H9 (cell line): ENCODE measurements around the gene HTR7. TPM values are rescaled to one million over a fixed set of nuclear protein-coding genes. Genes with fewer than 3 reads are reported as not detected.

Source experiments
- DNase-seq: peaks from one replicate; pipeline ENCODE4 v3.0.0-alpha.2; 2017
- H2AFZ ChIP-seq: one replicate; pipeline ENCODE4 v1.6.1; 2013; ENCODE audit warnings: mild to moderate bottlenecking, low read length, control low read depth, moderate library complexity
- H2AK5ac ChIP-seq: 2 replicates; pipeline ENCODE4 v1.6.1; 2013; ENCODE audit warnings: low read length, control low read depth, mixed read lengths; ENCODE audit not compliant: insufficient read length
- H2BK120ac ChIP-seq: one replicate; pipeline ENCODE4 v1.6.1; 2013; ENCODE audit warnings: low read depth, mild to moderate bottlenecking, low read length, control low read depth, inconsistent platforms; ENCODE audit not compliant: poor library complexity, severe bottlenecking
- H2BK12ac ChIP-seq: 2 replicates; pipeline ENCODE4 v1.6.1; 2013; ENCODE audit warnings: low read length, control low read depth, mixed read lengths, low read depth; ENCODE audit not compliant: insufficient read length
- H2BK15ac ChIP-seq: 2 replicates; pipeline ENCODE4 v1.6.1; 2013; ENCODE audit warnings: low read depth, low read length, control low read depth
- H2BK20ac ChIP-seq: one replicate; pipeline ENCODE4 v1.6.1; 2013; ENCODE audit warnings: low read depth, mild to moderate bottlenecking, low read length, control low read depth, inconsistent platforms; ENCODE audit not compliant: poor library complexity, severe bottlenecking
- H2BK5ac ChIP-seq: 2 replicates; pipeline ENCODE4 v1.6.1; 2013; ENCODE audit warnings: low read length, control low read depth, mixed read lengths; ENCODE audit not compliant: insufficient read length
- H3K14ac ChIP-seq: 2 replicates; pipeline ENCODE4 v1.6.1; 2013; ENCODE audit warnings: low read length, control low read depth; ENCODE audit not compliant: insufficient read depth
- H3K18ac ChIP-seq: 2 replicates; pipeline ENCODE4 v1.6.1; 2013; ENCODE audit warnings: low read depth, mild to moderate bottlenecking, mixed read lengths, low read length, control low read depth; ENCODE audit not compliant: insufficient read length
- H3K23ac ChIP-seq: 2 replicates; pipeline ENCODE4 v1.6.1; 2013; ENCODE audit warnings: low read length, control low read depth, mixed read lengths, low read depth; ENCODE audit not compliant: insufficient read length
- H3K23me2 ChIP-seq: 2 replicates; pipeline ENCODE4 v1.6.1; 2013; ENCODE audit warnings: low read depth, mild to moderate bottlenecking, mixed read lengths, low read length, control low read depth; ENCODE audit not compliant: insufficient read length, poor library complexity, severe bottlenecking
- H3K27ac ChIP-seq: 2 replicates; pipeline ENCODE4 v1.5.1; 2013; ENCODE audit warnings: low read length, control low read depth, mixed read lengths, low read depth; ENCODE audit not compliant: insufficient read length
- H3K27me3 ChIP-seq: 2 replicates; pipeline ENCODE4 v1.6.1; 2013; ENCODE audit warnings: low read length, control low read depth, inconsistent platforms; ENCODE audit not compliant: insufficient read depth
- H3K4ac ChIP-seq: 2 replicates; pipeline ENCODE4 v1.6.1; 2013; ENCODE audit warnings: low read depth, mild to moderate bottlenecking, control low read depth, inconsistent platforms, low read length, moderate library complexity
- H3K4me1 ChIP-seq: 2 replicates; pipeline ENCODE4 v1.6.1; 2013; ENCODE audit warnings: low read length, control low read depth, inconsistent platforms; ENCODE audit not compliant: insufficient read depth
- H3K4me2 ChIP-seq: 2 replicates; pipeline ENCODE4 v1.6.1; 2013; ENCODE audit warnings: low read length, control low read depth, mixed read lengths; ENCODE audit not compliant: insufficient read length, insufficient read depth
- H3K56ac ChIP-seq: 2 replicates; pipeline ENCODE4 v1.6.1; 2013; ENCODE audit warnings: low read depth, mild to moderate bottlenecking, mixed read lengths, low read length, control low read depth; ENCODE audit not compliant: insufficient read length
- H3K79me1 ChIP-seq: 2 replicates; pipeline ENCODE4 v1.6.1; 2013; ENCODE audit warnings: low read depth, mild to moderate bottlenecking, moderate library complexity, low read length, control low read depth, inconsistent platforms; ENCODE audit not compliant: insufficient read depth, poor library complexity, severe bottlenecking
- H3K79me2 ChIP-seq: 2 replicates; pipeline ENCODE4 v1.6.1; 2013; ENCODE audit warnings: low read length, control low read depth, inconsistent platforms; ENCODE audit not compliant: insufficient read depth
- H3K9ac ChIP-seq: 2 replicates; pipeline ENCODE4 v1.6.1; 2013; ENCODE audit warnings: low read length, control low read depth, mixed read lengths; ENCODE audit not compliant: insufficient read length; ENCODE audit errors: extremely low read depth
- H3K9me3 ChIP-seq: one replicate; pipeline ENCODE4 v1.6.1; 2013; ENCODE audit warnings: low read depth, low read length, inconsistent platforms; ENCODE audit not compliant: control insufficient read depth
- H3T11ph ChIP-seq: one replicate; pipeline ENCODE4 v1.6.1; 2013; ENCODE audit warnings: mild to moderate bottlenecking, low read length, control low read depth, inconsistent platforms
- H4K20me1 ChIP-seq: one replicate; pipeline ENCODE4 v1.6.1; 2013; ENCODE audit not compliant: control insufficient read depth, insufficient read length, insufficient read depth
- H4K5ac ChIP-seq: 2 replicates; pipeline ENCODE4 v1.6.1; 2013; ENCODE audit warnings: low read depth, mild to moderate bottlenecking, mixed read lengths, low read length, control low read depth; ENCODE audit not compliant: insufficient read length
- H4K8ac ChIP-seq: replicated peaks from 2 replicates; pipeline ENCODE4 v1.6.1; 2013; ENCODE audit warnings: low read length, control low read depth, mixed read lengths, low read depth; ENCODE audit not compliant: insufficient read length
- H4K91ac ChIP-seq: 2 replicates; pipeline ENCODE4 v1.6.1; 2013; ENCODE audit warnings: low read depth, mild to moderate bottlenecking, moderate library complexity, mixed read lengths, low read length, control low read depth; ENCODE audit not compliant: insufficient read length
- H3K27ac Mint-ChIP-seq, 3 experiments: 2 replicates in 2 of 3; 3 replicates in 1 of 3; pipeline ENCODE4 v1.8.0; 2020 to 2021; ENCODE audit warnings: mixed read lengths in 3 of 3, mild to moderate bottlenecking in 1 of 3, moderate library complexity in 1 of 3
- H3K27me3 Mint-ChIP-seq: 2 replicates; pipeline ENCODE4 v1.8.0; 2021; ENCODE audit warnings: low read depth, mild to moderate bottlenecking, moderate library complexity, mixed read lengths
- H3K36me3 Mint-ChIP-seq, 3 experiments: 2 replicates in 2 of 3; 3 replicates in 1 of 3; pipeline ENCODE4 v1.8.0; 2020 to 2021; ENCODE audit warnings: low read depth in 3 of 3, mixed read lengths in 3 of 3; ENCODE audit not compliant: insufficient read depth in 1 of 3
- H3K4me1 Mint-ChIP-seq, 2 experiments: 2 replicates each; pipeline ENCODE4 v1.8.0; 2020; ENCODE audit warnings: mixed read lengths in 2 of 2
- H3K4me3 Mint-ChIP-seq, 2 experiments: 2 replicates in 1 of 2; 3 replicates in 1 of 2; pipeline ENCODE4 v1.8.0; 2020 to 2021; ENCODE audit warnings: mild to moderate bottlenecking in 2 of 2, mixed read lengths in 2 of 2, moderate library complexity in 1 of 2
- H3K9me3 Mint-ChIP-seq, 2 experiments: 2 replicates in 1 of 2; 3 replicates in 1 of 2; pipeline ENCODE4 v1.8.0; 2020; ENCODE audit warnings: mild to moderate bottlenecking in 2 of 2, mixed read lengths in 2 of 2, moderate library complexity in 1 of 2
- WGBS: extraction: QIAGEN DNeasy Blood & Tissue Kit; methylation state at CpG from one replicate; pipeline ENCODE4 v1.1.7; 2013; ENCODE audit warnings: missing lambda C conversion rate, low lambda C conversion rate, mixed read lengths; ENCODE audit not compliant: insufficient read length; ENCODE audit errors: extremely low coverage; 5-methylcytosine and 5-hydroxymethylcytosine counted together
- total RNA-seq: library from RNA; stranded (reverse); gene quantifications from 2 replicates; pipeline ENCODE4 v1.2.1, GENCODE V29; 2021
- TF ChIP-seq, protein P1 (sequence below): fragments of 200-600 bp; sonication (generic); conservative IDR thresholded peaks from 3 replicates; pipeline ENCODE4 v1.8.0; 2021; ENCODE audit warnings: antibody characterized with exemption, mild to moderate bottlenecking

The HTR7 gene
- total RNA-seq, 1 experiment from 2014 or later = 21.3 TPM

DNA sequence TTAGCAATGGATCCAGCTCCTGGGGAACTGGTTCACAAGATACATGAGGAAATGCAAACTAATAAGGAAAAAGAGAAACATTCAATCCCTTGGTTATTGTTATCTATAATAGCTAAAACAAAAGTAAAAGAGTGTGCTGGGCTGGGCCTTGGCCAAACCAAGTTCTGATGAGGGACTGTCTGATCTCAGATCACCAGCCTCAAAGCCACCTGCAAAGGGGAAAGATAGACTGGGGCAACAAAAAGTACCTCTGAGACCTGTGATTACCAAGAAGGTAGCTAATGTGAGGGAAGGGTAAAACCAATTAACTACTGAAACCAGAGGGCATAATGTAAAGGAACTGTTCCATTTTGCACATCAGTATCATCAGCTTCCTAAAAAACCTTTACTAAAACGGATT, 51.2 kb downstream of the HTR7 start:
- no peak overlapping the region for H4K8ac ChIP-seq
- H3K27ac ChIP-seq = no peak overlapping the region
- H3K36me3 Mint-ChIP-seq = peaks cover 18 to 50% (median 49%) of the 10 kb centered on the region in 3 experiments
- H4K20me1 ChIP-seq = no peaks in the 10 kb centered on the region
- no peak overlapping the region for H3K9ac ChIP-seq
- no CpG with 5 or more reads among the region's 1 CpG for WGBS
- peaks cover 14% of the 10 kb centered on the region for H3K9me3 ChIP-seq
- no peak overlapping the region for H4K5ac ChIP-seq
- no peak for DNase-seq
- peaks cover 49 to 59% of the 10 kb centered on the region in 2 experiments for H3K9me3 Mint-ChIP-seq
- H3K18ac ChIP-seq = no peak overlapping the region
- H3K79me2 ChIP-seq = 0 out of 2 replicates have a peak, but pooled peaks cover 2% of the 10 kb centered on the region
- no peak overlapping the region for H3K14ac ChIP-seq
- H2BK20ac ChIP-seq = no peak overlapping the region
- H3K27me3 Mint-ChIP-seq = peaks cover 2% of the 10 kb centered on the region; the same call in 1 of the 2 replicates
- no peak overlapping the region for H2BK15ac ChIP-seq
- H3K23me2 ChIP-seq = no peaks in the 10 kb centered on the region
- H3T11ph ChIP-seq = no peak overlapping the region
- no peak overlapping the region for H3K4me3 Mint-ChIP-seq
- no peaks in the 10 kb centered on the region for H3K27me3 ChIP-seq
- no peak overlapping the region for H3K4me2 ChIP-seq
- no peak overlapping the region for H2AK5ac ChIP-seq
- H2BK5ac ChIP-seq = no peak overlapping the region
- no peak overlapping the region for H3K27ac Mint-ChIP-seq
- H4K91ac ChIP-seq = no peak overlapping the region
- TF ChIP-seq, protein P1, sequence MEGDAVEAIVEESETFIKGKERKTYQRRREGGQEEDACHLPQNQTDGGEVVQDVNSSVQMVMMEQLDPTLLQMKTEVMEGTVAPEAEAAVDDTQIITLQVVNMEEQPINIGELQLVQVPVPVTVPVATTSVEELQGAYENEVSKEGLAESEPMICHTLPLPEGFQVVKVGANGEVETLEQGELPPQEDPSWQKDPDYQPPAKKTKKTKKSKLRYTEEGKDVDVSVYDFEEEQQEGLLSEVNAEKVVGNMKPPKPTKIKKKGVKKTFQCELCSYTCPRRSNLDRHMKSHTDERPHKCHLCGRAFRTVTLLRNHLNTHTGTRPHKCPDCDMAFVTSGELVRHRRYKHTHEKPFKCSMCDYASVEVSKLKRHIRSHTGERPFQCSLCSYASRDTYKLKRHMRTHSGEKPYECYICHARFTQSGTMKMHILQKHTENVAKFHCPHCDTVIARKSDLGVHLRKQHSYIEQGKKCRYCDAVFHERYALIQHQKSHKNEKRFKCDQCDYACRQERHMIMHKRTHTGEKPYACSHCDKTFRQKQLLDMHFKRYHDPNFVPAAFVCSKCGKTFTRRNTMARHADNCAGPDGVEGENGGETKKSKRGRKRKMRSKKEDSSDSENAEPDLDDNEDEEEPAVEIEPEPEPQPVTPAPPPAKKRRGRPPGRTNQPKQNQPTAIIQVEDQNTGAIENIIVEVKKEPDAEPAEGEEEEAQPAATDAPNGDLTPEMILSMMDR = no peak
- H3K4ac ChIP-seq = no peak overlapping the region
- no peak overlapping the region for H2BK120ac ChIP-seq
- no peak overlapping the region for H2AFZ ChIP-seq
- H2BK12ac ChIP-seq = no peak overlapping the region
- peaks cover 3% of the 10 kb centered on the region for H3K4me1 ChIP-seq
- H3K56ac ChIP-seq = no peak overlapping the region
- no peak overlapping the region for H3K23ac ChIP-seq
- H3K79me1 ChIP-seq = no peaks in the 10 kb centered on the region
- H3K4me1 Mint-ChIP-seq = peaks cover 30 to 48% of the 10 kb centered on the region in 2 experiments
